GM12878 (cell line): ENCODE data around the gene NCBP3. TPM values are rescaled to one million over a fixed set of nuclear protein-coding genes. Genes with fewer than 3 reads are reported as not detected.

Experiments used
- ATAC-seq: fragments of 200-7000 bp; cut with Tn5 transposase; 3 replicates; pipeline ENCODE4 v1.9.1; 2020; ENCODE audit warnings: mild to moderate bottlenecking, moderate library complexity
- BruUV-seq: library from RNA; stranded (reverse); fragments of 400-500 nt; replicated peaks from 2 replicates; lab custom pipeline; 2021; lab: Mats Ljungman, UMichigan
- CTCF ChIA-PET: fragments of 300-600 bp; sonication (Branson Sonifier 250); formaldehyde crosslinking; extraction: SDS; loops from one replicate; lab custom pipeline; 2021; ENCODE audit warnings: inconsistent platforms; lab: Yijun Ruan, JAX
- POLR2A ChIA-PET: fragments of 350-600 bp; formaldehyde crosslinking; extraction: SDS; loops from one replicate; lab custom pipeline; 2021; ENCODE audit warnings: inconsistent platforms; lab: Charles Lee
- RAD21 ChIA-PET: fragments of 300-600 bp; sonication (Branson Sonifier 250); formaldehyde crosslinking; loops from one replicate; lab custom pipeline; 2023; ENCODE audit warnings: antibody characterized with exemption; ENCODE audit not compliant: unreplicated experiment; lab: Charles Lee
- SMC1A ChIA-PET: fragments of 300-600 bp; sonication (Branson Sonifier 250); formaldehyde crosslinking; loops from one replicate; lab custom pipeline; 2023; ENCODE audit not compliant: unreplicated experiment, uncharacterized antibody; lab: Charles Lee
- DNase-seq: peaks from one replicate; pipeline ENCODE4 v3.0.0-alpha.2; 2011; ENCODE audit warnings: low read depth, low spot score
- FAIRE-seq: peaks from 3 replicates; lab custom pipeline; 2011; peaks lifted over from hg19 to GRCh38; lab: Jason Lieb, UNC
- H2AFZ ChIP-seq: 2 replicates; pipeline ENCODE4 v1.6.0; 2011; ENCODE audit warnings: low read depth, low read length, control low read depth; ENCODE audit not compliant: control insufficient read depth
- H3K27ac ChIP-seq: 2 replicates; pipeline ENCODE4 v1.5.1; 2011; ENCODE audit warnings: control low read depth; ENCODE audit not compliant: control insufficient read depth, insufficient read depth
- H3K27me3 ChIP-seq, 2 experiments: replicated peaks in 1 of 2; 2 replicates each; pipeline versions ENCODE4 v1.6.0 to v1.6.1; 2011; ENCODE audit warnings: low read length in 1 of 2; ENCODE audit not compliant: control insufficient read depth in 2 of 2, insufficient read depth in 2 of 2
- H3K36me3 ChIP-seq, 2 experiments: 2 replicates each; pipeline ENCODE4 v1.5.1; 2011; ENCODE audit warnings: low read length in 1 of 2; ENCODE audit not compliant: control insufficient read depth in 2 of 2, insufficient read depth in 2 of 2
- H3K4me1 ChIP-seq: 2 replicates; pipeline ENCODE4 v1.6.1; 2011; ENCODE audit warnings: mild to moderate bottlenecking, low read length, moderate library complexity, mixed read lengths; ENCODE audit not compliant: control insufficient read depth, insufficient read depth
- H3K4me2 ChIP-seq: 2 replicates; pipeline ENCODE4 v1.6.0; 2011; ENCODE audit warnings: control low read depth; ENCODE audit not compliant: control insufficient read depth, insufficient read depth
- H3K4me3 ChIP-seq: fragments of 200-600 bp; sonication (generic); 2 replicates; pipeline ENCODE4 v1.5.1; 2016
- H3K79me2 ChIP-seq: 2 replicates; pipeline ENCODE4 v1.6.0; 2011; ENCODE audit warnings: low read length; ENCODE audit not compliant: control insufficient read depth, insufficient read depth
- H3K9ac ChIP-seq: 2 replicates; pipeline ENCODE4 v1.8.0; 2011; ENCODE audit warnings: low read length, control low read depth, mixed read lengths; ENCODE audit not compliant: control insufficient read depth, insufficient read depth
- H3K9me3 ChIP-seq: replicated peaks from 3 replicates; pipeline ENCODE4 v1.5.1; 2011; ENCODE audit warnings: mild to moderate bottlenecking, low read length; ENCODE audit not compliant: control insufficient read depth, insufficient read depth
- H4K20me1 ChIP-seq: 2 replicates; pipeline ENCODE4 v1.6.0; 2011; ENCODE audit not compliant: control insufficient read depth, insufficient read depth
- BCL11A ChIP-seq: IDR thresholded peaks from 2 replicates; pipeline ENCODE4 v1.6.1; 2011; ENCODE audit warnings: low read depth, low read length
- SP1 ChIP-seq: IDR thresholded peaks from one replicate; pipeline ENCODE4 v1.6.1; 2011; ENCODE audit warnings: low read depth, low read length
- SPI1 ChIP-seq: IDR thresholded peaks from 2 replicates; pipeline ENCODE4 v1.6.1; 2011; ENCODE audit warnings: low read depth, mild to moderate bottlenecking, low read length, moderate library complexity, borderline replicate concordance; ENCODE audit not compliant: insufficient read depth
- TAF1 ChIP-seq: IDR thresholded peaks from 2 replicates; pipeline ENCODE4 v1.6.1; 2011; ENCODE audit warnings: mild to moderate bottlenecking, low read depth, low read length, borderline replicate concordance
- WGBS: methylation state at CpG from one replicate; pipeline ENCODE4 v1.1.6; 2016; ENCODE audit warnings: low lambda C conversion rate; ENCODE audit not compliant: insufficient replicate concordance, insufficient coverage; ENCODE audit errors: missing lambda C conversion rate; 5-methylcytosine and 5-hydroxymethylcytosine counted together
- in situ Hi-C: fragments of 300-500 bp; cut with MboI; formaldehyde crosslinking; loops from 9 replicates; pipeline ENCODE4 v1.14.3; 2018; ENCODE audit warnings: mixed read lengths
- intact Hi-C: fragments of 100-400 bp; cut with micrococcal nuclease; formaldehyde crosslinking; loops from one replicate; pipeline ENCODE4 v1.14.2; 2022; ENCODE audit not compliant: unreplicated experiment
- polyA plus RNA-seq, 11 experiments: library from polyadenylated mRNA; depleted of rRNA in 4 of 11; unstranded in 6 of 11; stranded (reverse) in 5 of 11; fragments of >200 nt; fragmentation: Nextera tagmentation in 4 of 11; fragmentation: Illumina TruSeq in 1 of 11; extraction: Ambion mirVana in 4 of 11; extraction: Trizol in 1 of 11; gene quantifications; 1 replicate in 1 of 11; 2 replicates in 10 of 11; pipeline versions ENCODE4 v1.2.1 to v1.2.3, GENCODE V29; 2011 to 2016; ENCODE audit warnings: inconsistent platforms in 2 of 11, missing spikeins in 2 of 11, low read depth in 1 of 11
- total RNA-seq, 4 experiments: library from RNA; depleted of rRNA in 3 of 4; stranded (reverse); fragments of >200 nt in 3 of 4; fragmentation: Illumina TruSeq in 1 of 4; extraction: Trizol in 1 of 4; gene quantifications; 2 replicates each; pipeline versions ENCODE4 v1.2.1 to v1.2.3, GENCODE V29; 2013 to 2021
- TF ChIP-seq, protein P1 (sequence below): fragments of 450-650 bp; IDR thresholded peaks from 2 replicates; pipeline ENCODE4 v1.6.1; 2016; ENCODE audit warnings: mild to moderate bottlenecking
- TF ChIP-seq, protein P2 (sequence below): fragments of 450-650 bp; IDR thresholded peaks from 2 replicates; pipeline ENCODE4 v1.6.1; 2016; ENCODE audit warnings: mild to moderate bottlenecking, moderate library complexity, borderline replicate concordance

The NCBP3 gene
- total and polyA plus RNA-seq, 10 of the 15 experiments (the other 5 are each of a cell fraction or from before 2014, with no cell fraction given): 5.2 to 32.0 (median 23.2) TPM

DNA sequence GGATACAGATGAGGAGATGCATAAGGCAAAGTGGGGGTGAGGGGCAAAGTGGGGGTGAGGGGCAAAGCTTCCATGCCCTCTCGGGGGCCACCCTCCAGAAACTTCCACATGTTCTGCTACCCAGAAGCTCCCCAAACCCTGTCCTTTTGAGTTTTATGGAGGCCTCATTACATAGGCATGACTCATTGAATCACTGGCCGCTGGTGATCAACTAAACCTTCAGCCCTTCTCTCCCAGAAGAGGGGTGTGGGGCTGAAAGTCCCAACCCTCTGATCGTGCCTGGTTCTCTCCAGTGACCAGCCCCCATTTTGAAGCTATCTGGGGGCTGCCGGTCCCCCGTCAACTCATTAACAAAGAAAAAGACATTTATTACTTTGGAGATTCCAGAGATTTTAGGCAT, 72.5 kb downstream of the NCBP3 start (continued):
- TF ChIP-seq, protein P1, sequence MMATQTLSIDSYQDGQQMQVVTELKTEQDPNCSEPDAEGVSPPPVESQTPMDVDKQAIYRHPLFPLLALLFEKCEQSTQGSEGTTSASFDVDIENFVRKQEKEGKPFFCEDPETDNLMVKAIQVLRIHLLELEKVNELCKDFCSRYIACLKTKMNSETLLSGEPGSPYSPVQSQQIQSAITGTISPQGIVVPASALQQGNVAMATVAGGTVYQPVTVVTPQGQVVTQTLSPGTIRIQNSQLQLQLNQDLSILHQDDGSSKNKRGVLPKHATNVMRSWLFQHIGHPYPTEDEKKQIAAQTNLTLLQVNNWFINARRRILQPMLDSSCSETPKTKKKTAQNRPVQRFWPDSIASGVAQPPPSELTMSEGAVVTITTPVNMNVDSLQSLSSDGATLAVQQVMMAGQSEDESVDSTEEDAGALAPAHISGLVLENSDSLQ: no peak
- TF ChIP-seq TAF1: no peak
- TF ChIP-seq SP1: no peak
- TF ChIP-seq SPI1: no peak

DNA sequence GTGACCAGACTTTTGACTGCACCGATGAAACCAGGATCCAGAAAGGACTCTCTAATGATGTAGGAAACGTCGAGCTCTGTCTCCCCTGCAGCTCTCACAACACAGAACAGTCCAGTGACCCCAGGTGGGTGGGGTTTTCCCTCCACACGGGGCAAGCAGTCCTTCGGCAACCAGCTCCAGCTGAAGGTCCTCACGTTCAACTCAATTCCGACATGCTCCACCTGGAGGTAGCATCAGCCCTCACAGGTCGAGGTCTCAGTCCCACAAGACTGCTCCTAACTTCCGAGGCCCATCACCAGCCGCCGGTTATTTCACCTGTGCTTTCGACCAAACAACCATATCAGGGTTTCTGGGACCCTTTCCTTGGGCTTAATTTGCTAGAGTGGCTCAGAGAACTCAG, 73.3 kb downstream of the NCBP3 start:
- no peak overlapping the region for H2AFZ ChIP-seq
- BruUV-seq: no TSS peak
- H3K27ac ChIP-seq: no peak overlapping the region
- ATAC-seq (no peak), DNase-seq (no peak), FAIRE-seq (no peak)
- no peaks in the 10 kb centered on the region for H3K27me3 ChIP-seq
- peaks cover 5% of the 10 kb centered on the region for H3K4me1 ChIP-seq
- H3K9ac ChIP-seq: no peak overlapping the region
- H3K79me2 ChIP-seq: no peaks in the 10 kb centered on the region
- 61% methylated on average over 12 of the region's 12 CpGs for WGBS
- in situ Hi-C loops: no loop called here
- RAD21 ChIA-PET: no interaction called here
- SMC1A ChIA-PET: no interaction called here
- H3K36me3 ChIP-seq: no peaks in the 10 kb centered on the region
- no peak for TF ChIP-seq BCL11A
- intact Hi-C loops: no loop called here
- CTCF ChIA-PET: interaction anchor here (1.0 to 1.8 kb wide), 2 partner anchors 35 to 55 kb away, joined by 6 read pairs; no protein-coding TSS in a partner anchor
- H3K9me3 ChIP-seq: no peaks in the 10 kb centered on the region
- POLR2A ChIA-PET: no interaction called here
- no peak overlapping the region for H3K4me2 ChIP-seq
- no peak overlapping the region for H3K4me3 ChIP-seq
- H4K20me1 ChIP-seq: no peaks in the 10 kb centered on the region

DNA sequence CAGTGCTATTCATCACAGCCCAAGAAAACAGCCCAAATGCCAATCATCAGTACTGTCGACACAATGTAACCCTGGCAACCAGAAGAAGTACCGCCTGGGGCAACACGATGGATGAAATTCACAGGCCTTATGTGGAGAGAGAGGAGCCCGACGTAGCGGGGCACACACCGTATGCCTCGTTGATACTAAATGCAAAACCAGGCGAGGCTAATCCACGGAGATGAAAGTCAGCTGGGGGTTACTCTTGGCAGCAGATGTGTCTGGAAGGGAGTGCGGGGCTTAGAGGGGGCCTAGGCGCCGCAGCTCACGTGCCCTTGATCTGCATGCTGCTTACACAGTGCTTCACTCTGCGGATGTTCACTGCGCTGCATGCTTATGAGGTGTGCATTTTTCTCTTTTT, 74.9 kb downstream of the NCBP3 start:
- Histone ChIP-seq H3K36me3 (no peaks in the 10 kb centered on the region), H4K20me1 (no peaks in the 10 kb centered on the region), H3K9me3 (no peaks in the 10 kb centered on the region; the same call in 2 of the 3 replicates), H3K27me3 (no peaks in the 10 kb centered on the region), H3K4me3 (no peak overlapping the region), H2AFZ (no peak overlapping the region), H3K4me2 (no peak overlapping the region), H3K4me1 (peaks cover 5% of the 10 kb centered on the region), H3K9ac (no peak overlapping the region), H3K27ac (no peak overlapping the region), H3K79me2 (no peaks in the 10 kb centered on the region)
- WGBS: 95% methylated on average over 16 of the region's 16 CpGs
- intact Hi-C loops: no loop called here
- ChIA-PET RAD21 (interaction anchor here (1.0 to 1.7 kb wide), 3 partner anchors 32 to 73 kb away, joined by 3 to 5 read pairs (median 4); no protein-coding TSS in a partner anchor), CTCF (no interaction called here), POLR2A (no interaction called here), SMC1A (no interaction called here)
- TF ChIP-seq, protein P1: 0 out of 2 replicates have a peak, but pooled peaks have one; percentile 31
- TF ChIP-seq, protein P2, sequence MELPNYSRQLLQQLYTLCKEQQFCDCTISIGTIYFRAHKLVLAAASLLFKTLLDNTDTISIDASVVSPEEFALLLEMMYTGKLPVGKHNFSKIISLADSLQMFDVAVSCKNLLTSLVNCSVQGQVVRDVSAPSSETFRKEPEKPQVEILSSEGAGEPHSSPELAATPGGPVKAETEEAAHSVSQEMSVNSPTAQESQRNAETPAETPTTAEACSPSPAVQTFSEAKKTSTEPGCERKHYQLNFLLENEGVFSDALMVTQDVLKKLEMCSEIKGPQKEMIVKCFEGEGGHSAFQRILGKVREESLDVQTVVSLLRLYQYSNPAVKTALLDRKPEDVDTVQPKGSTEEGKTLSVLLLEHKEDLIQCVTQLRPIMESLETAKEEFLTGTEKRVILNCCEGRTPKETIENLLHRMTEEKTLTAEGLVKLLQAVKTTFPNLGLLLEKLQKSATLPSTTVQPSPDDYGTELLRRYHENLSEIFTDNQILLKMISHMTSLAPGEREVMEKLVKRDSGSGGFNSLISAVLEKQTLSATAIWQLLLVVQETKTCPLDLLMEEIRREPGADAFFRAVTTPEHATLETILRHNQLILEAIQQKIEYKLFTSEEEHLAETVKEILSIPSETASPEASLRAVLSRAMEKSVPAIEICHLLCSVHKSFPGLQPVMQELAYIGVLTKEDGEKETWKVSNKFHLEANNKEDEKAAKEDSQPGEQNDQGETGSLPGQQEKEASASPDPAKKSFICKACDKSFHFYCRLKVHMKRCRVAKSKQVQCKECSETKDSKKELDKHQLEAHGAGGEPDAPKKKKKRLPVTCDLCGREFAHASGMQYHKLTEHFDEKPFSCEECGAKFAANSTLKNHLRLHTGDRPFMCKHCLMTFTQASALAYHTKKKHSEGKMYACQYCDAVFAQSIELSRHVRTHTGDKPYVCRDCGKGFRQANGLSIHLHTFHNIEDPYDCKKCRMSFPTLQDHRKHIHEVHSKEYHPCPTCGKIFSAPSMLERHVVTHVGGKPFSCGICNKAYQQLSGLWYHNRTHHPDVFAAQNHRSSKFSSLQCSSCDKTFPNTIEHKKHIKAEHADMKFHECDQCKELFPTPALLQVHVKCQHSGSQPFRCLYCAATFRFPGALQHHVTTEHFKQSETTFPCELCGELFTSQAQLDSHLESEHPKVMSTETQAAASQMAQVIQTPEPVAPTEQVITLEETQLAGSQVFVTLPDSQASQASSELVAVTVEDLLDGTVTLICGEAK: no peak
- ATAC-seq (no peak; the same call in 2 of the 3 replicates), FAIRE-seq (no peak), DNase-seq (no peak)
- no TSS peak for BruUV-seq
- in situ Hi-C loops: no loop called here
